D721Med (cell line): ENCODE data around the gene ARHGEF10L.

Experiments
- DNase-seq: peaks from one replicate; pipeline ENCODE4 v3.0.0; 2011; ENCODE audit warnings: low spot score; ENCODE audit not compliant: insufficient read length
- FAIRE-seq: peaks from 2 replicates; lab custom pipeline; 2011; peaks lifted over from hg19 to GRCh38; lab: Jason Lieb, UNC
- CTCF ChIP-seq: IDR thresholded peaks from 2 replicates; pipeline ENCODE4 v1.5.1; 2012; ENCODE audit warnings: mild to moderate bottlenecking, control low read depth; ENCODE audit not compliant: insufficient read depth; ENCODE audit errors: missing control alignments

The ARHGEF10L gene

GRCh38 chr1:17662786-17663185 lies 123.3 kb downstream of the ARHGEF10L start:
- DNase-seq: no peak
- TF ChIP-seq CTCF: no peak
- FAIRE-seq: no peak

GRCh38 chr1:17663646-17664045 lies 124.1 kb downstream of the ARHGEF10L start:
- no peak for TF ChIP-seq CTCF
- FAIRE-seq (no peak), DNase-seq (no peak)

GRCh38 chr1:17664322-17664721 lies 124.8 kb downstream of the ARHGEF10L start:
- TF ChIP-seq CTCF: no peak
- no peak for FAIRE-seq
- DNase-seq: no peak

- no peak for TF ChIP-seq CTCF
- FAIRE-seq (no peak), DNase-seq (no peak)
Observed at GRCh38 chr1:17665054-17665453, 125.6 kb downstream of the ARHGEF10L start.

- DNase-seq (no peak), FAIRE-seq (no peak)
- TF ChIP-seq CTCF: no peak
Observed at GRCh38 chr1:17665950-17666720, 126.6 kb downstream of the ARHGEF10L start.

GRCh38 chr1:17667641-17668040 lies 128.1 kb downstream of the ARHGEF10L start:
- no peak for DNase-seq
- no peak for FAIRE-seq
- no peak for TF ChIP-seq CTCF

GRCh38 chr1:17668195-17668594 lies 128.7 kb downstream of the ARHGEF10L start:
- no peak for TF ChIP-seq CTCF
- no peak for FAIRE-seq
- no peak for DNase-seq
